Mucosa of stomach (tissue), 1 donor: ENCODE data around the gene SLIT3.
"Not testable (repeated sequence)": the region's sequence is repeated elsewhere in the genome, so short reads cannot be mapped to it uniquely, and the experiment has no call there.

Experiments
- H3K27me3 ChIP-seq: one replicate; pipeline ENCODE4 v1.7.0; 2013; ENCODE audit warnings: mild to moderate bottlenecking, low read length; ENCODE audit not compliant: control insufficient read depth, insufficient read depth
- H3K36me3 ChIP-seq: one replicate; pipeline ENCODE4 v1.7.0; 2013; ENCODE audit warnings: low read length; ENCODE audit not compliant: control insufficient read depth, insufficient read depth
- H3K4me1 ChIP-seq: one replicate; pipeline ENCODE4 v1.7.0; 2013; ENCODE audit warnings: mild to moderate bottlenecking, low read length; ENCODE audit not compliant: control insufficient read depth, insufficient read depth
- H3K4me3 ChIP-seq: one replicate; pipeline ENCODE4 v1.7.0; 2013; ENCODE audit warnings: low read length
- H3K9ac ChIP-seq: one replicate; pipeline ENCODE4 v1.7.0; 2013; ENCODE audit warnings: mild to moderate bottlenecking, low read length, moderate library complexity
- H3K9me3 ChIP-seq: one replicate; pipeline ENCODE4 v1.7.0; 2013; ENCODE audit warnings: mild to moderate bottlenecking, low read length, moderate library complexity; ENCODE audit not compliant: control insufficient read depth
- donor health status: Pancreatic carcinoma.

The SLIT3 gene

DNA sequence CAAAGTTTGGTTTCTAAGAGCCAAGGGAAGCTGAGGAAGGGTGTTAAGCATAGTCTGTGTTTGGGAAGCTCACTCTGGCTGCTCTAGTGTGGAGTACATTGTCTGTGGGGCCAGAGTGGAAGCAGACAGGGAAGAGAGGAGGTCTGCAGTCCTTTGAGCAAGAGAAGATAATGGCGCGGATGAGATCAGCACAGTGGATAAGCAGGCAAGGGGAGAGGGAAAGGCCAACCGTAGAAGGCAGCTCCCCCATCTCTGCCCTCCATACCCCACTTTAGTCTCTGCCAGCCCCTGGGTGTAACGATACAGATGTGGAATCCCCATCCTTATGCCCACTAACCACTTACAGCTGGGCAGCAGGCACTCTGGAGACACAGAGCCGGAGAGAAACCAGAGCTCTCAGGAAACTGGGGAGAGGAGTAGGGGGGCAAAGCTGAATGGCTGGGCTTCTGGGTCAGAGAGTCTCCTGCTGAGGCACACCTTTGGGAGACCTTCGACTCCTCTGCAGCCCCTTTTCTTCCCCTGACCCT is 75.0 kb downstream of the SLIT3 start:
- Histone ChIP-seq H3K4me1 (no peaks in the 10 kb centered on the region), H3K36me3 (no peaks in the 10 kb centered on the region), H3K4me3 (no peak overlapping the region), H3K9ac (no peak overlapping the region), H3K27me3 (no peaks in the 10 kb centered on the region), H3K9me3 (no peaks in the 10 kb centered on the region)

DNA sequence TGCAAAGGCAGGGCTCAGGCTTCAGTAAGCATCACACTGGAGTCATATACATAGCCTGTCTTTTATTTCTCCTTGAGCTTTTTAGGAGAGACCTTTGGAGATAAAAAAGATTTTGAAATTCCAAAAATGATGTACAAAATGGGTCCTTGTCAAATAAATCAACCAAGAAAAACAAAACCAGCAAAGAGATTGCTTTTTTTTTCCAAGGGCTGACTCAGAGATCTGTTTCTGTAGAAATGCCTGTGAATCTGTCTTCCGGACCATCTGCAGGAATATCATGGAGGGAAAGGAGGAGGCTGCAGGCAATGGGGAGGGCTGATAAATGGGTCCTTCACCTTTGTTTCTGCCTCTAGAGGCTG is 77.4 kb downstream of the SLIT3 start:
- Histone ChIP-seq H3K4me3 (no peak overlapping the region), H3K9me3 (no peaks in the 10 kb centered on the region), H3K9ac (no peak overlapping the region), H3K36me3 (no peaks in the 10 kb centered on the region), H3K4me1 (peaks cover 6% of the 10 kb centered on the region), H3K27me3 (no peaks in the 10 kb centered on the region)

GRCh38 chr5:169222934-169223594 is 77.9 kb downstream of the SLIT3 start:
- Histone ChIP-seq H3K4me1 (peaks cover 11% of the 10 kb centered on the region), H3K4me3 (no peak overlapping the region), H3K27me3 (no peaks in the 10 kb centered on the region), H3K36me3 (no peaks in the 10 kb centered on the region), H3K9me3 (no peaks in the 10 kb centered on the region), H3K9ac (no peak overlapping the region)

GRCh38 chr5:169221519-169221918 is 79.4 kb downstream of the SLIT3 start:
- H3K9ac ChIP-seq: no peak overlapping the region
- no peaks in the 10 kb centered on the region for H3K27me3 ChIP-seq
- no peak overlapping the region for H3K4me3 ChIP-seq
- no peaks in the 10 kb centered on the region for H3K36me3 ChIP-seq
- H3K9me3 ChIP-seq: no peaks in the 10 kb centered on the region
- H3K4me1 ChIP-seq: peaks cover 11% of the 10 kb centered on the region

- no peak overlapping the region for H3K4me3 ChIP-seq
- H3K27me3 ChIP-seq: no peaks in the 10 kb centered on the region
- H3K9me3 ChIP-seq: no peaks in the 10 kb centered on the region
- H3K9ac ChIP-seq: no peak overlapping the region
- peaks cover 11% of the 10 kb centered on the region for H3K4me1 ChIP-seq
- H3K36me3 ChIP-seq: no peaks in the 10 kb centered on the region
Observed at GRCh38 chr5:169219961-169220360, 81.0 kb downstream of the SLIT3 start.

GRCh38 chr5:169219351-169219750 is 81.6 kb downstream of the SLIT3 start:
- Histone ChIP-seq H3K9me3 (no peaks in the 10 kb centered on the region), H3K36me3 (no peaks in the 10 kb centered on the region), H3K4me3 (no peak overlapping the region), H3K4me1 (peaks cover 11% of the 10 kb centered on the region), H3K27me3 (no peaks in the 10 kb centered on the region), H3K9ac (no peak overlapping the region)

GRCh38 chr5:169218861-169219260 is 82.1 kb downstream of the SLIT3 start:
- Histone ChIP-seq H3K27me3 (no peaks in the 10 kb centered on the region), H3K4me1 (peaks cover 11% of the 10 kb centered on the region), H3K4me3 (no peak overlapping the region), H3K9me3 (no peaks in the 10 kb centered on the region), H3K36me3 (no peaks in the 10 kb centered on the region), H3K9ac (no peak overlapping the region)

- H3K4me1 ChIP-seq: peaks cover 11% of the 10 kb centered on the region
- no peaks in the 10 kb centered on the region for H3K36me3 ChIP-seq
- H3K27me3 ChIP-seq: no peaks in the 10 kb centered on the region
- H3K9ac ChIP-seq: no peak overlapping the region
- no peaks in the 10 kb centered on the region for H3K9me3 ChIP-seq
- H3K4me3 ChIP-seq: no peak overlapping the region
Observed at GRCh38 chr5:169218176-169218575, 82.8 kb downstream of the SLIT3 start.

- no peaks in the 10 kb centered on the region for H3K27me3 ChIP-seq
- no peak overlapping the region for H3K9ac ChIP-seq
Observed at GRCh38 chr5:169216866-169217265, 84.1 kb downstream of the SLIT3 start.

DNA sequence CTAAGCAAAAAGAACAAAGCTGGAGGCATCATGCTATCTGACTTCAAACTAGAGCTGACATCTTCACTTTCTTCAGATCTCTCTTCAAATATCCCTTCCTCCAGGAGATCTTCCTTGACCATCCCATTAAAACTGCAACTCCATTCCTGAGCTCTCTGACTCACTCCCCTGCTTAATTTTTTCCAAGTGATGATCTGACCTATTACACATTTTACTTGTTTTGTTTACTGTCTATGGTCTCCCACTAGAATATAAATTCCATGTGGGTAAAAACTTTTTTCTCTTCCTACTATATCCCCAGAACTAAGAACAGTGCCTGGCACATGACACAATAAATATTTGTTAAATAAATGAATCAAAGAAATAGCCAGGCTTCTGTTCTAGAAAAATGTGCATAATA is 87.5 kb downstream of the SLIT3 start:
- no peaks in the 10 kb centered on the region for H3K27me3 ChIP-seq
- no peak overlapping the region for H3K4me3 ChIP-seq
- H3K4me1 ChIP-seq: peaks cover 5% of the 10 kb centered on the region
- no peak overlapping the region for H3K9ac ChIP-seq
- no peaks in the 10 kb centered on the region for H3K36me3 ChIP-seq
- no peaks in the 10 kb centered on the region for H3K9me3 ChIP-seq

More at GRCh38 chr5:169216866-169217265, 84.1 kb downstream of the SLIT3 start:
- Histone ChIP-seq H3K9me3 (no peaks in the 10 kb centered on the region), H3K4me3 (no peak overlapping the region), H3K4me1 (peaks cover 11% of the 10 kb centered on the region), H3K36me3 (no peaks in the 10 kb centered on the region)

DNA sequence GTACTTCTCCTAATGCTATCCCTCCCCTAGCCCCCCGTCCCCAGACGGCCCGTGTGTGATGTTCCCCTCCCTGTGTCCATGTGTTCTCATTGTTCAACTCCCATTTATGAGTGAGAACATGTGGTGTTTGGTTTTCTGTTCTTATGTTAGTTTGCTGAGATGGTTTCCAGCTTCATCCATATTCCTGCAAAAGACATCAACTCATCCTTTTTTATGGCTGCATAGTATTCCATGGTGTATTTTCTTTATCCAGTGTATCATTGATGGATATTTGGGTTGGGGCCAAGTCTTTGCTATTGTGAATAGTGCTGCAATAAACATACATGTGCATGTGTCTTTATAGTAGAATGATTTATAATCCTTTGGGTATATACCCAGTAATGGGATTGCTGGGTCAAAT is 89.2 kb downstream of the SLIT3 start:
- not testable (repeated sequence) for H3K4me3 ChIP-seq, H3K27me3 ChIP-seq, H3K9ac ChIP-seq, H3K36me3 ChIP-seq, H3K9me3 ChIP-seq, H3K4me1 ChIP-seq

DNA sequence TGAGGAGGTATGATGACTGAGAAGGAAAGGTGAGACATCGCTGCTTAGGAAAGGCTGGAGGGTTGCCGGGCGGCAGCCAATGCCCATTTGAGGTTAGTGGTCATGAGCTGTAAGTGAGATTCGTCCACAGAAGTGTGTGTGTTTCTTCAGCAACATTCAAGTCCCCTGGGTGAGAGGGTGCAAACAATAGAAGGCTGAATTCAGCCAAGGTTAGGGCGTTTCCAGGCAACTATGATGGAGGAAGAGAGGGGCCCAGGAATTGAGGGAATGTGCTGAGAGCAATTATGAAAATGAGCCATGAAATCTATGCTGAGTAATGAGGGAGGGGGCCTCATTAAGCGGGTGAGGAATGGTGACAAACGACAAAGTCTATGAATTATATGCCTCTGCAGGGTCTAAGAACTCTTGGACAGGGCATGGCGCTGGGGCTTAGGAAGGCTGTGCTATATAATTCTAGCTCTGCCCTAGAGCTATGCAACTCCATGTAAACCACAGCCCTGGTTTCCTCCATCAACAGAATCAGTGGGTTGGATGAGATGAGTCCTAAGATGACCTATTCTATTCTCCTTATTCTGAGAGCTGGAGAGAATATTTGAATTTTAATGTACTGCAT is 96.0 kb downstream of the SLIT3 start:
- H3K9me3 ChIP-seq: no peaks in the 10 kb centered on the region
- H3K4me1 ChIP-seq: no peaks in the 10 kb centered on the region
- no peaks in the 10 kb centered on the region for H3K27me3 ChIP-seq
- no peak overlapping the region for H3K4me3 ChIP-seq
- no peak overlapping the region for H3K9ac ChIP-seq
- no peaks in the 10 kb centered on the region for H3K36me3 ChIP-seq
